ENCODE measurements around the gene TRMT6.

DNA sequence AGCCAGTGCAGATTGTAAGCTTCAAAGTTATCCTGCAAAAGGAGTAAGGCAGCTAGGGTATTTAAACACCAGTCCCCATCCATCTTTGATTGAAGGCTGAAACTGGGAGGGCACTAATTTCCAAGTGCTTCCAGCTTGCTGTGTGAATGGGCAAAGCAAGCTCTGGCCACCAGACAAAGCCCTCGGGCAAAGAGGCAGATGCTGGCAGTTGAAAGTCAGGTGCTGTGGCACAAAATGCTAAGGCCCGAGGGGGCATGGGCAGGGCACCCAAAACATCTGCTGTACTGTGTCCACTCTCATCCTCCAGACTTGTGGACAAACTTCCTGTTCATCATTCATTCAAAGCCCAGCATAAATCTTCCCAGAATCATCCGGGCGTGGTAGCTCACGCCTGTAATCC is 62.9 kb downstream of the TRMT6 start:
- TF ChIP-seq, protein P1, sequence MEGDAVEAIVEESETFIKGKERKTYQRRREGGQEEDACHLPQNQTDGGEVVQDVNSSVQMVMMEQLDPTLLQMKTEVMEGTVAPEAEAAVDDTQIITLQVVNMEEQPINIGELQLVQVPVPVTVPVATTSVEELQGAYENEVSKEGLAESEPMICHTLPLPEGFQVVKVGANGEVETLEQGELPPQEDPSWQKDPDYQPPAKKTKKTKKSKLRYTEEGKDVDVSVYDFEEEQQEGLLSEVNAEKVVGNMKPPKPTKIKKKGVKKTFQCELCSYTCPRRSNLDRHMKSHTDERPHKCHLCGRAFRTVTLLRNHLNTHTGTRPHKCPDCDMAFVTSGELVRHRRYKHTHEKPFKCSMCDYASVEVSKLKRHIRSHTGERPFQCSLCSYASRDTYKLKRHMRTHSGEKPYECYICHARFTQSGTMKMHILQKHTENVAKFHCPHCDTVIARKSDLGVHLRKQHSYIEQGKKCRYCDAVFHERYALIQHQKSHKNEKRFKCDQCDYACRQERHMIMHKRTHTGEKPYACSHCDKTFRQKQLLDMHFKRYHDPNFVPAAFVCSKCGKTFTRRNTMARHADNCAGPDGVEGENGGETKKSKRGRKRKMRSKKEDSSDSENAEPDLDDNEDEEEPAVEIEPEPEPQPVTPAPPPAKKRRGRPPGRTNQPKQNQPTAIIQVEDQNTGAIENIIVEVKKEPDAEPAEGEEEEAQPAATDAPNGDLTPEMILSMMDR (conservative IDR thresholded peaks at IDR 0.05): no peak
- no peak for TF ChIP-seq ZFX (IDR thresholded peaks at IDR 0.05)

All from C4-2B (cell line).